Measurements from ENCODE around the gene CXCR4.

Gene CXCR4

GRCh38 chr2:136069773-136070172 lies 48.2 kb downstream of the CXCR4 start:
- DNase-seq: no peak

- no peak for DNase-seq
These were observed 49.2 kb downstream of the CXCR4 start for GRCh38 chr2:136068581-136069227.

- DNase-seq: no peak
These were observed 49.9 kb downstream of the CXCR4 start for GRCh38 chr2:136067897-136068580.

GRCh38 chr2:136067459-136067858 lies 50.5 kb downstream of the CXCR4 start:
- no peak for DNase-seq

- DNase-seq: no peak
These were observed 52.0 kb downstream of the CXCR4 start for GRCh38 chr2:136065907-136066306.

- DNase-seq: no peak
These were observed 52.6 kb downstream of the CXCR4 start for GRCh38 chr2:136065384-136065783.
